ENCODE data around the gene ZNF574.

The ZNF574 gene

DNA sequence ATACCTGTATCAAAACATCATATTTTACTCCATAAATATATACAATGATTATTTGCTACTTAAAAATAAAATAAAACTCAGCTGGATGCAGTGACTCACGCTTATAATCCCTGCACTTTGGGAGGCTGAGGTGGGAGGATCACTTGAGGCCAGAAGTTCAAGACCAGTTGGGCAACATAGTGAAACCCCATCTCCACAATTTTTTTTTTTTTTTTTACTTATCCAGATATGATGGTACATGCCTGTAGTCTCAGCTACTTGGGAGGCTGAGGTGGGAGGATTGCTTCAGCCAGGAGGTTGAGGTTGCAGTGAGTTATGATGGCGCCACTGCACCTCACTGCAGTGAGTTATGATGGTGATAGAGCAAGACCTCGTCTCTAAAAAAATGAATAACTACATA, 33.9 kb downstream of the ZNF574 start:
- no peaks in the 10 kb centered on the region for H3K9me3 ChIP-seq (ENCODE audit: low read length)
- peaks cover 10% of the 10 kb centered on the region for H3K4me1 ChIP-seq (ENCODE audit: insufficient read depth, low read length)
- no peak overlapping the region for H2AFZ ChIP-seq (ENCODE audit: low read depth, low read length)
- H3K36me3 ChIP-seq (ENCODE audit: insufficient read depth, low read length) = no peaks in the 10 kb centered on the region
- H3K27me3 ChIP-seq (ENCODE audit: insufficient read depth, low read length) = peaks cover 5% of the 10 kb centered on the region
- H3K4me3 ChIP-seq (ENCODE audit: low read length) = no peak overlapping the region

DNA sequence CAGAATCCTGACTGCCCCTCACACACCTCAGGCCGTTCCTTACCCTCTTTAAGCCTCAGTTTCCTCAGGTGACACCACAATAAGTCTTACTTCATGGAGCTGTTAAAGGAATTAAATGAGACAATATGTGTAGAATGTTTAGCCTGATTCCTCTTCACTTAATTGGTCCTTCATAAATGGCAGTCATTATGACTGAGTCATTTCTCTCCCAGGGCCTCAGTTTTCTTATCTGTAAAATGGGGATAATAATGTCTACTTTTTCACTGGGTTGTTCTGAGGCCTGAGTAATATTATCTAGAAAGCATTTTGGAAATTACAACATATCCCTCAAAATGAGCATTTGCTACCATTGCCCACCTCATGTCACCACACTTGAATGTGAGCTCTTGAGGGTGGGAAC, 34.7 kb downstream of the ZNF574 start:
- H3K4me3 ChIP-seq (ENCODE audit: low read length) = no peak overlapping the region
- no peak overlapping the region for H2AFZ ChIP-seq (ENCODE audit: low read depth, low read length)
- H3K4me1 ChIP-seq (ENCODE audit: insufficient read depth, low read length) = peaks cover 10% of the 10 kb centered on the region
- H3K9me3 ChIP-seq (ENCODE audit: low read length) = no peaks in the 10 kb centered on the region
- H3K27me3 ChIP-seq (ENCODE audit: insufficient read depth, low read length) = peaks cover 1% of the 10 kb centered on the region
- no peaks in the 10 kb centered on the region for H3K36me3 ChIP-seq (ENCODE audit: insufficient read depth, low read length)

GRCh38 chr19:42111384-42111783, 35.4 kb downstream of the ZNF574 start:
- Histone ChIP-seq H3K27me3 (ENCODE audit: insufficient read depth, low read length) (no peaks in the 10 kb centered on the region), H3K4me1 (ENCODE audit: insufficient read depth, low read length) (peaks cover 10% of the 10 kb centered on the region), H3K4me3 (ENCODE audit: low read length) (no peak overlapping the region), H2AFZ (ENCODE audit: low read depth, low read length) (no peak overlapping the region), H3K9me3 (ENCODE audit: low read length) (no peaks in the 10 kb centered on the region), H3K36me3 (ENCODE audit: insufficient read depth, low read length) (no peaks in the 10 kb centered on the region)

DNA sequence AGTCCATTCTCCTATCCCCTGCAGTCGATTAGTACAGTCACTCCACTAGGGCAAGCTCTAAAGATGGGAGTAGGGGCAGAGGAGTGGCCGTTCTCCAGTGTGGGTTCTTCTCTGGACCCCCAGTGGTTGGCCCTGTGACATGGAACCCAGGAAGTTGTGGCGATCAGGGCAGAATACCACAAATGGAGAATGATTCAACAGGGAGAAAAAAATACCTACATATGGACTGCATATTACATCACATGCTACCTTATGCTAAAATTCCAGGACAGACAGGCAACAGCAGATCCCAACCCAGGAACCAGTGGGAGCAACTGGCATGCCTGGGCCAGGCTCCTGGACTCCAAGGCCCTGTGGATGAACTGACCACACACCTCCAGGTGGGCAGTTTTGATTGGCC, 35.8 kb downstream of the ZNF574 start:
- Histone ChIP-seq H3K27me3 (ENCODE audit: insufficient read depth, low read length) (no peaks in the 10 kb centered on the region), H3K4me1 (ENCODE audit: insufficient read depth, low read length) (peaks cover 10% of the 10 kb centered on the region), H2AFZ (ENCODE audit: low read depth, low read length) (no peak overlapping the region), H3K36me3 (ENCODE audit: insufficient read depth, low read length) (no peaks in the 10 kb centered on the region), H3K4me3 (ENCODE audit: low read length) (no peak overlapping the region), H3K9me3 (ENCODE audit: low read length) (no peaks in the 10 kb centered on the region)

DNA sequence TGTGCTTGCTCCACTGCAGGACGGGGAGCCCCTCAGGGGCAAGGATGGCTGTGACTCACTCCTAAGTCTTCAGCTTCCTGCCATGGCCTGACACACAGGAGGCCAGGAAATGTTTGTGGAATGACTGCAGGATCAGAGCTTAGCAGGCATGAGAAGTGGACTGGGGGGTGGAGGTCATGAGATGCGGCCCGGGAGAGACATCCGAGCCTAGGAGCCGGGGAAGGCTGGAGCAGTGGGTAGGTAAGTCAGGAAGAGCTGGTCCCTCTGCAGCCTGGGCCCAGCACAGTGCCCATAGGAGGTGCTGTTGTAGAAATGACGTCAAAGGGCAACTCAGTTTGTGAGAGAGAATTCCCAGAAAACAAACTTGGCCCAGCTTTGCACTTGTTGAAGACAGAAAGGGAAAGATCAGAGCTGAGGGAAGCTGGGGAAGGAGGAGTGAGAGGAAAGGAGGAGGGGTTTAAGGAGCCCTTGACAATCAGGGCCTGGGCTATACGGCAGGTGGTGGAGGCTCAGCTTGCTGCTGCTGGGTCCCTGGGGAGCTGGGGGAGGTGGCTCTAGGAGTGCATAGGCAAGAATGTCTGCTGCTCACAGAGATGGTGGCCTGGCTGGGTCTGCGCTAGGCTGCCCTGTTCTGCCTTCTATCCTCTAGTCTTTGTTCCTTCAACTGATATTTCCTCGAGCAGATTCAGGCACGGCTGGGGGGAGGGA, 37.8 kb downstream of the ZNF574 start:
- H3K4me3 ChIP-seq (ENCODE audit: low read length) = no peak overlapping the region
- no peak overlapping the region for H2AFZ ChIP-seq (ENCODE audit: low read depth, low read length)
- no peaks in the 10 kb centered on the region for H3K27me3 ChIP-seq (ENCODE audit: insufficient read depth, low read length)
- H3K9me3 ChIP-seq (ENCODE audit: low read length) = no peaks in the 10 kb centered on the region
- H3K36me3 ChIP-seq (ENCODE audit: insufficient read depth, low read length) = no peaks in the 10 kb centered on the region
- H3K4me1 ChIP-seq (ENCODE audit: insufficient read depth, low read length) = peaks cover 10% of the 10 kb centered on the region

GRCh38 chr19:42114412-42114811, 38.4 kb downstream of the ZNF574 start:
- Histone ChIP-seq H3K4me3 (ENCODE audit: low read length) (no peak overlapping the region), H3K36me3 (ENCODE audit: insufficient read depth, low read length) (no peaks in the 10 kb centered on the region), H2AFZ (ENCODE audit: low read depth, low read length) (no peak overlapping the region), H3K4me1 (ENCODE audit: insufficient read depth, low read length) (peaks cover 10% of the 10 kb centered on the region), H3K9me3 (ENCODE audit: low read length) (no peaks in the 10 kb centered on the region), H3K27me3 (ENCODE audit: insufficient read depth, low read length) (no peaks in the 10 kb centered on the region)

- no peaks in the 10 kb centered on the region for H3K27me3 ChIP-seq (ENCODE audit: insufficient read depth, low read length)
- no peaks in the 10 kb centered on the region for H3K9me3 ChIP-seq (ENCODE audit: low read length)
- no peak overlapping the region for H2AFZ ChIP-seq (ENCODE audit: low read depth, low read length)
- H3K36me3 ChIP-seq (ENCODE audit: insufficient read depth, low read length) = no peaks in the 10 kb centered on the region
- H3K4me3 ChIP-seq (ENCODE audit: low read length) = no peak overlapping the region
- H3K4me1 ChIP-seq (ENCODE audit: insufficient read depth, low read length) = peaks cover 10% of the 10 kb centered on the region
These were observed 39.3 kb downstream of the ZNF574 start for GRCh38 chr19:42115219-42115618.

DNA sequence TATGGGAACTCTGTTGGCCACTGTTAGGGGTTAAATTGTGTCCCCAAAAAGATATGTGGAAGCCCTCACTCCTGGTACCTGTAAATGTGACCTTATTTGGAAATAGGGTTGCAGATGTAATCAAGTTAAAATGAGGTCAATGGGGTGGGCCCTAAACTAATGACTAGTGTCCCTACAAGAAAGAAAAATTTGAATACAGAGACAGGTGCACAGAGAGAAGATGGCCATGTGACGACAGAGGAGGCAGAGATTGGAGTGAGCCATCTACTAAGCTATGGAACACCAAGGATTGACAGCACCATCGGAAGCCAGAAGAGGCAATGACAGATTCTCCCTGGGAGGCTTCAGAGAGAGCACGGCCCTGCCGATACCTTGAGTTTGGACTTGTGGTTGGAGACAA, 39.7 kb downstream of the ZNF574 start:
- H3K9me3 ChIP-seq (ENCODE audit: low read length) = no peaks in the 10 kb centered on the region
- no peak overlapping the region for H2AFZ ChIP-seq (ENCODE audit: low read depth, low read length)
- H3K4me3 ChIP-seq (ENCODE audit: low read length) = no peak overlapping the region
- peaks cover 10% of the 10 kb centered on the region for H3K4me1 ChIP-seq (ENCODE audit: insufficient read depth, low read length)
- H3K36me3 ChIP-seq (ENCODE audit: insufficient read depth, low read length) = no peaks in the 10 kb centered on the region
- H3K27me3 ChIP-seq (ENCODE audit: insufficient read depth, low read length) = no peaks in the 10 kb centered on the region

DNA sequence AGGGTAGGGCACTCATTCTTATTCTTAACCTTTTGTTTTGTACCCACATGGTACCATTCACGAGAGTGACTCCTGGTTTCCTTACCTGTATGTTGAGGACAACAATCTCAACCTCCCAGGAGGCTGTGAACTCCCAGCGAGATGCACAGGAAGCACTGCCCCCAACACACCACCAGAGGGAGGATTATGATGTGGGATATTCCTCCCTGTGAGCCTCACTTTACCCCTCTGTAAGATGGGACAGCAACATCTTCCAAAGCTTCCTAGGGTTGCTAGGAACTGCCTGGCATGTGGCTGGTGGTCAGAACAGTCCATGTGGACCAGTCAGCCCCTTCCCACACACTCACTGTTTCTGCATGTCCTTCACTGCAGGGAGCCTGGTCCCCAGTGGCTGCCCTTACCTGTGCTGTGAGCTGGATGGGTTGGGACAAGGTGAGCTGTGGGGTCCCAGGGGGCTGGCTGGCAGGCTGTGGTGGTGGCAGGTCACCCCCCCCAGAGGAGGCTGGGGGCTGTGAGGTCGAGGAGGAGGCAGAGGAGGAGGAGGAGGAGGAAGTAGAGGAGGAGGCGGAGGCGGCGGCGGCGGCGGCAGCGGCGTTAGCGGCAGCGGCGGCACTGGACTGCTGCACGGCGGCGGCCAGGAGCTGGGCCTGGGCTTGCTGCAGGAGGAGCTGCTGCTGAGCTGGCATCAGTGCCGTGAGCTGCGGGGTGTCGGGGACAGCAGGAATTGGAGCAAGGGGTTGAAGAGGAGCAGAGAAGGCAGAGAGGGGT, 40.5 kb downstream of the ZNF574 start:
- Histone ChIP-seq H3K27me3 (ENCODE audit: insufficient read depth, low read length) (peaks cover 3% of the 10 kb centered on the region), H3K9me3 (ENCODE audit: low read length) (no peaks in the 10 kb centered on the region), H3K4me1 (ENCODE audit: insufficient read depth, low read length) (peaks cover 13% of the 10 kb centered on the region), H3K36me3 (ENCODE audit: insufficient read depth, low read length) (no peaks in the 10 kb centered on the region), H2AFZ (ENCODE audit: low read depth, low read length) (no peak overlapping the region), H3K4me3 (ENCODE audit: low read length) (no peak overlapping the region)

- H2AFZ ChIP-seq (ENCODE audit: low read depth, low read length) = no peak overlapping the region
- H3K4me3 ChIP-seq (ENCODE audit: low read length) = no peak overlapping the region
- peaks cover 3% of the 10 kb centered on the region for H3K27me3 ChIP-seq (ENCODE audit: insufficient read depth, low read length)
- H3K36me3 ChIP-seq (ENCODE audit: insufficient read depth, low read length) = no peaks in the 10 kb centered on the region
- no peaks in the 10 kb centered on the region for H3K9me3 ChIP-seq (ENCODE audit: low read length)
- peaks cover 18% of the 10 kb centered on the region for H3K4me1 ChIP-seq (ENCODE audit: insufficient read depth, low read length)
These were observed 41.1 kb downstream of the ZNF574 start for GRCh38 chr19:42117076-42117475.

DNA sequence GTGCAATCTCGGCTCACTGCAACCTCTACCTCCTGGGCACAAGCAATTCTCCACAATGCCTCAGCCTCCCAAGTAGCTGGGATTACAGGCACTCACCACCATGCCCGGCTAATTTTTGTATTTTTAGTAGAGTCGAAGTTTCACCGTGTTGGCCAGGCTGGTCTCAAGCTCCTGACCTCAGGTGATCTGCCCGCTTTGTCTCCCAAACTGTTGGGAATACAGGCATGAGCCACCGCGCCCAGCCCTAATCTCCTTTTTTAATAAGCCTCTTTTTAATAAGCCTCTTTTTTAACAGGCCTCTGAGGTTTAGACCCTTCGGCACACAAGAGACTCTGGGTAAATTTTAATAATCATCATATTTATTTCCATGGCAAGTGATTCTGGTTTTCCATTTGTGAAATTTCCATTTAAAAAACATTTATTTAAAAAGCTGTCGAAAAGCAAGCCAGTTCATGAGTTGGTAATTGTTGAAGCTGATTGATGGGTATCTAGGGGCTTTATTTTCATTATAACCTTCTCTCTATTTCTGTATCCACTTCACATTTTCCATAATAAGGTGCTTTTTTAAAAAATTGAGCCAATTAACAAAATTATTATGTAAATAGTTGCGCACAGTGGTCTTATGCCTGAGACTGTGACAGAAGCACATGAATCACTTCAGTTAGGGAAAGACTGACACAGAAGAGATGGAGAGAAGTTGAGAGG, 44.5 kb downstream of the ZNF574 start:
- Histone ChIP-seq H3K36me3 (ENCODE audit: insufficient read depth, low read length) (no peaks in the 10 kb centered on the region), H3K4me1 (ENCODE audit: insufficient read depth, low read length) (peaks cover 8% of the 10 kb centered on the region), H2AFZ (ENCODE audit: low read depth, low read length) (no peak overlapping the region), H3K27me3 (ENCODE audit: insufficient read depth, low read length) (peaks cover 3% of the 10 kb centered on the region), H3K4me3 (ENCODE audit: low read length) (no peak overlapping the region), H3K9me3 (ENCODE audit: low read length) (peaks cover 5% of the 10 kb centered on the region)

GRCh38 chr19:42121036-42121621, 45.2 kb downstream of the ZNF574 start:
- Histone ChIP-seq H2AFZ (ENCODE audit: low read depth, low read length) (no peak overlapping the region), H3K4me3 (ENCODE audit: low read length) (no peak overlapping the region), H3K4me1 (ENCODE audit: insufficient read depth, low read length) (peaks cover 8% of the 10 kb centered on the region), H3K9me3 (ENCODE audit: low read length) (peaks cover 5% of the 10 kb centered on the region), H3K36me3 (ENCODE audit: insufficient read depth, low read length) (no peaks in the 10 kb centered on the region), H3K27me3 (ENCODE audit: insufficient read depth, low read length) (peaks cover 3% of the 10 kb centered on the region)

DNA sequence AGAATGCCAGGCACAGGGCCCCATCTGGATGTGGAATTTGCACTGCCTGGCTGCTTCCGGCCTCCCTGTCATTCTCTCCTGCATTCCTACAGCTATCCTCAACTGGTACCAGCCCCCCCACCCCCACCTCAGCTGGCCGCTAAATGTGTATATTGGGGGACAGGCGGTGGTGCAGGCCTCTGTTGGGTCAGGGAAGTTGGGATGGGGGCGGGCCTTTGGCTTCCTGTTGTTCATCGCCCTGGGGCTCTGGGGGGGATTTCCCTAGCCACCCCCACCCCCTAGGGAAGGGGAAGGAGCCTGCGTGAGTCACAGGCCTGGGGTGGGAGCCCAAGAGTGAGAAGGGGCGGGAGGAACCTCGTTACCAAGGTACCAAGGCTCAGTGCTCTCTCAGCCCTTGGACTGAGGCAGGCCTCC, 45.7 kb downstream of the ZNF574 start:
- H2AFZ ChIP-seq (ENCODE audit: low read depth, low read length) = no peak overlapping the region
- peaks cover 8% of the 10 kb centered on the region for H3K4me1 ChIP-seq (ENCODE audit: insufficient read depth, low read length)
- peaks cover 5% of the 10 kb centered on the region for H3K9me3 ChIP-seq (ENCODE audit: low read length)
- H3K36me3 ChIP-seq (ENCODE audit: insufficient read depth, low read length) = no peaks in the 10 kb centered on the region
- H3K27me3 ChIP-seq (ENCODE audit: insufficient read depth, low read length) = peaks cover 3% of the 10 kb centered on the region
- H3K4me3 ChIP-seq (ENCODE audit: low read length) = no peak overlapping the region
